ENCODE results near the gene ANG. TPM values are rescaled to one million over a fixed set of nuclear protein-coding genes. Genes with fewer than 3 reads are reported as not detected.

The ANG gene
- total RNA-seq, 1 donor from 2014 or later: 4.0 TPM

GRCh38 chr14:20726531-20726930 is 38.0 kb downstream of the ANG start:
- Histone ChIP-seq H3K79me2 (ENCODE audit: insufficient read depth, low read length) (no peaks in the 10 kb centered on the region), H3K9ac (ENCODE audit: low read length) (no peak overlapping the region), H3K27me3 (ENCODE audit: insufficient read depth, low read length) (peaks cover 8% of the 10 kb centered on the region), H2AFZ (ENCODE audit: low read depth, low read length) (no peak overlapping the region), H3K4me3 (ENCODE audit: insufficient read depth, low read depth, low read length) (no peak overlapping the region), H3K4me2 (ENCODE audit: low read length) (no peak overlapping the region), H3K36me3 (ENCODE audit: insufficient read depth, low read length) (no peaks in the 10 kb centered on the region), H3K9me3 (ENCODE audit: insufficient read depth, low read depth, low read length) (no peaks in the 10 kb centered on the region), H3K27ac (ENCODE audit: low read depth, low read length) (no peak overlapping the region), H3K4me1 (ENCODE audit: insufficient read depth, low read length) (no peaks in the 10 kb centered on the region), H4K20me1 (ENCODE audit: insufficient read depth, low read length) (no peaks in the 10 kb centered on the region)
- Mint-ChIP-seq H3K36me3 (ENCODE audit: low read depth, unreplicated experiment) (peaks cover 8% of the 10 kb centered on the region), H3K27me3 (ENCODE audit: low read depth, unreplicated experiment) (peaks cover 7% of the 10 kb centered on the region), H3K27ac (ENCODE audit: unreplicated experiment) (no peak overlapping the region), H3K9me3 (ENCODE audit: unreplicated experiment) (peaks cover 3% of the 10 kb centered on the region), H3K4me1 (ENCODE audit: low read depth, unreplicated experiment) (peaks cover 14% of the 10 kb centered on the region), H3K4me3 (ENCODE audit: unreplicated experiment) (no peak overlapping the region)
- TF ChIP-seq CTCF (IDR thresholded peaks at IDR 0.05; ENCODE audit: insufficient read depth, low read depth, low read length): no peak
- no peak for TF ChIP-seq EZH2 (IDR thresholded peaks at IDR 0.05; ENCODE audit: insufficient read depth, low read length)
- DNase-seq (ENCODE audit: low read depth) (no peak), FAIRE-seq (no peak)

DNA sequence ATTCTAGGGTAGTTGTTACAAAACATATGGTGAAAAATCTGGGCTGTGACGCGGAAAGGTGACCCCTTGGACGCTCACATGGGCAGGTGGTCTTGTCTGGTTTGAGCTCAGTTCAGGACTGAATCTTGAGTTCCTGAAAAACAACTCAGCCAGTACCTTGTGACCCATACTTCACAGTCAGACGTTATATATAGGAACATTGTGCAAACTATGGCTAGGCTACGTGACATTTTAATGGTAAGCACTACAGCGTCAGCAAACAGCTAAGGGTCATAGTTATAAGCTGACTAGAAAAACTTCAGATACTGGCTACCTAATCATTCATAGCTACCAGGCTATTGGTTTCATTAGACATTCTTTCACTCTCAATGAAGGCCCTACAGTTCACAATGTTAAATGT is 42.3 kb downstream of the ANG start:
- Histone ChIP-seq H3K9me3 (ENCODE audit: insufficient read depth, low read depth, low read length) (no peaks in the 10 kb centered on the region), H3K4me1 (ENCODE audit: insufficient read depth, low read length) (no peaks in the 10 kb centered on the region), H3K79me2 (ENCODE audit: insufficient read depth, low read length) (no peaks in the 10 kb centered on the region), H3K27ac (ENCODE audit: low read depth, low read length) (no peak overlapping the region), H3K9ac (ENCODE audit: low read length) (no peak overlapping the region), H3K36me3 (ENCODE audit: insufficient read depth, low read length) (no peaks in the 10 kb centered on the region), H4K20me1 (ENCODE audit: insufficient read depth, low read length) (no peaks in the 10 kb centered on the region), H2AFZ (ENCODE audit: low read depth, low read length) (no peak overlapping the region), H3K4me2 (ENCODE audit: low read length) (no peak overlapping the region), H3K27me3 (ENCODE audit: insufficient read depth, low read length) (no peaks in the 10 kb centered on the region), H3K4me3 (ENCODE audit: insufficient read depth, low read depth, low read length) (no peak overlapping the region)
- FAIRE-seq (no peak), DNase-seq (ENCODE audit: low read depth) (no peak)
- Mint-ChIP-seq H3K27ac (ENCODE audit: unreplicated experiment) (no peak overlapping the region), H3K9me3 (ENCODE audit: unreplicated experiment) (no peaks in the 10 kb centered on the region), H3K4me3 (ENCODE audit: unreplicated experiment) (no peak overlapping the region), H3K4me1 (ENCODE audit: low read depth, unreplicated experiment) (peaks cover 17% of the 10 kb centered on the region), H3K36me3 (ENCODE audit: low read depth, unreplicated experiment) (peaks cover 4% of the 10 kb centered on the region), H3K27me3 (ENCODE audit: low read depth, unreplicated experiment) (peaks cover 4% of the 10 kb centered on the region)
- TF ChIP-seq CTCF (IDR thresholded peaks at IDR 0.05; ENCODE audit: insufficient read depth, low read depth, low read length): no peak
- TF ChIP-seq EZH2 (IDR thresholded peaks at IDR 0.05; ENCODE audit: insufficient read depth, low read length): no peak

GRCh38 chr14:20732477-20732876 is 43.9 kb downstream of the ANG start:
- H3K9me3 ChIP-seq (ENCODE audit: insufficient read depth, low read depth, low read length): no peaks in the 10 kb centered on the region
- no peak overlapping the region for H2AFZ ChIP-seq (ENCODE audit: low read depth, low read length)
- H3K4me3 ChIP-seq (ENCODE audit: insufficient read depth, low read depth, low read length): no peak overlapping the region
- no peak overlapping the region for H3K27ac Mint-ChIP-seq (ENCODE audit: unreplicated experiment)
- no peaks in the 10 kb centered on the region for H4K20me1 ChIP-seq (ENCODE audit: insufficient read depth, low read length)
- no peak for TF ChIP-seq CTCF (IDR thresholded peaks at IDR 0.05; ENCODE audit: insufficient read depth, low read depth, low read length)
- TF ChIP-seq EZH2 (IDR thresholded peaks at IDR 0.05; ENCODE audit: insufficient read depth, low read length): no peak
- H3K4me1 Mint-ChIP-seq (ENCODE audit: low read depth, unreplicated experiment): peaks cover 17% of the 10 kb centered on the region
- H3K27ac ChIP-seq (ENCODE audit: low read depth, low read length): no peak overlapping the region
- no peak overlapping the region for H3K4me2 ChIP-seq (ENCODE audit: low read length)
- H3K27me3 ChIP-seq (ENCODE audit: insufficient read depth, low read length): no peaks in the 10 kb centered on the region
- DNase-seq (ENCODE audit: low read depth): no peak
- no peaks in the 10 kb centered on the region for H3K4me1 ChIP-seq (ENCODE audit: insufficient read depth, low read length)
- no peak overlapping the region for H3K4me3 Mint-ChIP-seq (ENCODE audit: unreplicated experiment)
- no peaks in the 10 kb centered on the region for H3K36me3 Mint-ChIP-seq (ENCODE audit: low read depth, unreplicated experiment)
- no peak overlapping the region for H3K9ac ChIP-seq (ENCODE audit: low read length)
- peaks cover 1% of the 10 kb centered on the region for H3K27me3 Mint-ChIP-seq (ENCODE audit: low read depth, unreplicated experiment)
- no peaks in the 10 kb centered on the region for H3K36me3 ChIP-seq (ENCODE audit: insufficient read depth, low read length)
- H3K79me2 ChIP-seq (ENCODE audit: insufficient read depth, low read length): no peaks in the 10 kb centered on the region
- FAIRE-seq: no peak
- H3K9me3 Mint-ChIP-seq (ENCODE audit: unreplicated experiment): no peaks in the 10 kb centered on the region
